SK-N-SH treated with all-trans-retinoic acid at 6 μM for 48 hours (cell line): Measurements from ENCODE around the gene OSCAR.

ENCODE experiments used
- ARNTL ChIP-seq: fragments of 450-650 bp; formaldehyde crosslinking; IDR thresholded peaks from 2 replicates; pipeline ENCODE4 v1.5.0; 2020; ENCODE audit warnings: low read depth, mild to moderate bottlenecking, moderate library complexity, borderline replicate concordance
- OSR1 ChIP-seq: fragments of 250-450 bp; sonication (Bioruptor Pico); IDR thresholded peaks from 2 replicates; pipeline ENCODE4 v1.8.0; 2022; ENCODE audit warnings: moderate library complexity, mild to moderate bottlenecking, inconsistent platforms
- SNAI2 ChIP-seq: fragments of 250-450 bp; sonication (Bioruptor Pico); IDR thresholded peaks from 2 replicates; pipeline ENCODE4 v1.5.0; 2020; ENCODE audit warnings: mild to moderate bottlenecking, moderate library complexity
- TF ChIP-seq, protein P1 (sequence below): fragments of 250-450 bp; sonication (Bioruptor Pico); IDR thresholded peaks from 2 replicates; pipeline ENCODE4 v1.8.0; 2020; ENCODE audit warnings: mild to moderate bottlenecking, moderate library complexity, borderline replicate concordance
- TF ChIP-seq, protein P2 (sequence below): fragments of 250-450 bp; sonication (Bioruptor Pico); IDR thresholded peaks from 2 replicates; pipeline ENCODE4 v1.5.1; 2020; ENCODE audit warnings: low read depth, mild to moderate bottlenecking, moderate library complexity

DNA sequence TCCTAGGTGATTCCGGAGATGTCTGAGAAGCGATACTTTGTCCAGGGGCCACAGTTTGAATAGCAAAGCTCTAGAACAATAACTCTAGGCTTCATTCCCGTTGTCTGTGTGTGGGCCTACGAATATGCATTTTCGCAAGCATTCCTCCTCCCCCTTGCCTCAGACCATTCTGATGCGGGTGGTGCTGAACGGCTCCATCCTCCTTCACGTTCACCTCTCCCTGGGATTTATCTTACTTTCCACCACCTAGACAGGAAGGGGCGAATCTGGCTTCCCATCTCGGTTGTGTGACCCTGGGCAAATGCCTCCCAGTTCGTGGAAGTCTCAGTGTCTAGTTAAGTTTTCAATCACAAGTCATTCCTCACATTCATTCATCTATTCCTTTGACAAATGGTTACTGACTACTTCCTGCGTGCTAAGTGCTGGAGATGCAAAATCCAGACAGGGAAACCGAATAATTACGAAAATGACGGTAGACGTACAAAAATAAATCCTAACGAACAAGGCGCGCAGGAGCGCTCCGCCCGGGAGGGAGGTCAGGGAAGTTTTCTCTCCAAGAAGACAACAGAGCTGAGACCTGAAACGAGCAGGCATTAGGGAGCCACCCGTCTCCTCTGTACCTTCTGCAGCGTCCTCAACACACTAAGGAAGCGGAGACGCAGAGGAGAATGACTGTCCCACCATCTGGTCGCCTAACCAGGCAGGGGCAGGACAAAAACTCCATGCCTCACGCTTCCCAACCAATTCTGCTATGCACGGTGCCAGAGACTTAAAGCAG lies 35.7 kb upstream of the OSCAR start:
- TF ChIP-seq SNAI2 (CRISPR knock-in tag) = no peak
- TF ChIP-seq OSR1 (CRISPR knock-in tag) = no peak
- TF ChIP-seq, protein P1, sequence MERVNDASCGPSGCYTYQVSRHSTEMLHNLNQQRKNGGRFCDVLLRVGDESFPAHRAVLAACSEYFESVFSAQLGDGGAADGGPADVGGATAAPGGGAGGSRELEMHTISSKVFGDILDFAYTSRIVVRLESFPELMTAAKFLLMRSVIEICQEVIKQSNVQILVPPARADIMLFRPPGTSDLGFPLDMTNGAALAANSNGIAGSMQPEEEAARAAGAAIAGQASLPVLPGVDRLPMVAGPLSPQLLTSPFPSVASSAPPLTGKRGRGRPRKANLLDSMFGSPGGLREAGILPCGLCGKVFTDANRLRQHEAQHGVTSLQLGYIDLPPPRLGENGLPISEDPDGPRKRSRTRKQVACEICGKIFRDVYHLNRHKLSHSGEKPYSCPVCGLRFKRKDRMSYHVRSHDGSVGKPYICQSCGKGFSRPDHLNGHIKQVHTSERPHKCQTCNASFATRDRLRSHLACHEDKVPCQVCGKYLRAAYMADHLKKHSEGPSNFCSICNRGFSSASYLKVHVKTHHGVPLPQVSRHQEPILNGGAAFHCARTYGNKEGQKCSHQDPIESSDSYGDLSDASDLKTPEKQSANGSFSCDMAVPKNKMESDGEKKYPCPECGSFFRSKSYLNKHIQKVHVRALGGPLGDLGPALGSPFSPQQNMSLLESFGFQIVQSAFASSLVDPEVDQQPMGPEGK = no peak
- TF ChIP-seq ARNTL (CRISPR knock-in tag) = no peak
- TF ChIP-seq, protein P2, sequence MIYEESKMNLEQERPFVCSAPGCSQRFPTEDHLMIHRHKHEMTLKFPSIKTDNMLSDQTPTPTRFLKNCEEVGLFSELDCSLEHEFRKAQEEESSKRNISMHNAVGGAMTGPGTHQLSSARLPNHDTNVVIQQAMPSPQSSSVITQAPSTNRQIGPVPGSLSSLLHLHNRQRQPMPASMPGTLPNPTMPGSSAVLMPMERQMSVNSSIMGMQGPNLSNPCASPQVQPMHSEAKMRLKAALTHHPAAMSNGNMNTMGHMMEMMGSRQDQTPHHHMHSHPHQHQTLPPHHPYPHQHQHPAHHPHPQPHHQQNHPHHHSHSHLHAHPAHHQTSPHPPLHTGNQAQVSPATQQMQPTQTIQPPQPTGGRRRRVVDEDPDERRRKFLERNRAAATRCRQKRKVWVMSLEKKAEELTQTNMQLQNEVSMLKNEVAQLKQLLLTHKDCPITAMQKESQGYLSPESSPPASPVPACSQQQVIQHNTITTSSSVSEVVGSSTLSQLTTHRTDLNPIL (CRISPR knock-in tag) = no peak
